Inferior parietal cortex (tissue), 1 donor: Measurements from ENCODE around the gene IQCE.
"Not testable (repeated sequence)": the region's sequence is repeated elsewhere in the genome, so short reads cannot be mapped to it uniquely, and the experiment has no call there.

Experiments
- DNase-seq: peaks from one replicate; pipeline ENCODE4 v3.0.0-alpha.2; 2016; ENCODE audit errors: extremely low spot score

The IQCE gene

GRCh38 chr7:2553831-2554581 is 4.8 kb upstream of the IQCE start:
- DNase-seq, result no peak

DNA sequence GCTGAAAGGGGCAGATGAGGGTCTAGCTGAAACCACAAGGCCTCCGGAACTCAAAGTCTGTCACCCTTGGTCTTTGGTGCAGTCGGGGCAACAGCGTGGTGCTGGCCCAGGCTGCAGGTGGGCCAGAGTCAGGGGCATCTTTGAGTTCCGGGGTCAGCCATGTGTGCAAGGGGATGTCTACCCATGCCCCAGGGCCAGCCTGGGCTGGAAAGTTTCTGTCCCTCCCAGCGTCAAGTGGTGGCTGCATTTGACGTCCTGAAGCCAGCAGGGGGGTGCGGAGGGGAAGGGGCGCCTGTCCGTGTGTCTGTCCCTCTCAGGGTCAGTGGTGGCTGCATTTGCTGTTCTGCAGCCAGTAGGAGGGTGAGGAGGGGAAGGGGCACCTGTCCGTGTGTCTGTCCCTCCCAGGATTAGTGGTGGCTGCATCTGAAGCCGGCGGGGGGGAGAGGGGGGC is 4.1 kb upstream of the IQCE start:
- no peak for DNase-seq

DNA sequence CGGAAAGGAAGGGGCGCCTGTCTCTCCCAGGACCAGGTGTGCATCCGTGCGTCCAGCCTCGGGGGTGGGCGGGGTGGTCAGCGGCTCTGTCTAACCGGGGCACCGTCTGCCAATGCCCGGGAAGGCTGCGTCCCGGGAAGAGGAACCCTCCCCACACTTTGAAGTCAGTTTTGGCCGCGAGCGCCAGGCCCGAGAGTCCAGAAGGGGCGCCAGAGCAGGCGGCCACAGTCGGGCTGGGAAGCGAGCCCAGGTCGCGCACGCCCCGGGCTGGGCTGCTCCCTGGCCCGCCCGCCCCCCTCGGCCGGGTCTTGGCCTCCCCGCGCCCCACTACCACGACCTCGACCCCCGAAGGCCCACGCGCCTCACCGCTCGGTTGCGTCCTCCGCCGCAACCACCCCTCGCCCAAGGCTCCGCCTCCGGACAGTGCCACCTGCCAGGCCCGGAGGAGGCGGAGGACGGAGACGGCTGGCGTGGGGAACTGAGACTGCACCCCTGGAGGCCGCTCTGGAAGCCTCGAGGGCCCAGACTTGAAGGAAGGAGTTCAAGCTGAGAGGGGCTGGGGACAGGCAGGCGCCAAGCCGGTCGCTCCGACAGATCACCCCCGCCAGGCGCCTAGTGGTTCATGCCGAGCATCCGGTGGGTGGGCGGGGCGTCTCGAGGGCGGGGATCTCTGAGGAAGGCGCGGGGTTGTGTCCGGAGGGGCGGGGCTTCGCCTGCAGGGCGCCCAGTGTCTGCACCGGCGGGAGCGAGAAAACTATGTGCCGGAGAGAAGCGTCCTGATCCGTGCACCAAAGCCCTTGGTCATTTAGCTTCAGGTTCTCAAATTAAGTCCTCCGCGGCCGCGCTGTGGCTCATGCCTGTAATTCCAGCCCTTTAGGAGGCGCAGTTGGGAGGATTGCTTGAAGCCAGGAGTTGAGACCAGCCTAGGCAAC is 3.4 kb upstream of the IQCE start, which contains the start of gene BRAT1:
Gene BRAT1 (minus strand): TSS at position 404 of the 932 bp plus-strand sequence. CDS start 1,093 bp downstream, outside the sequence.
- peak; percentile 77 for DNase-seq

GRCh38 chr7:2559283-2559950 is 638 bp downstream of the IQCE start:
- no peak for DNase-seq

DNA sequence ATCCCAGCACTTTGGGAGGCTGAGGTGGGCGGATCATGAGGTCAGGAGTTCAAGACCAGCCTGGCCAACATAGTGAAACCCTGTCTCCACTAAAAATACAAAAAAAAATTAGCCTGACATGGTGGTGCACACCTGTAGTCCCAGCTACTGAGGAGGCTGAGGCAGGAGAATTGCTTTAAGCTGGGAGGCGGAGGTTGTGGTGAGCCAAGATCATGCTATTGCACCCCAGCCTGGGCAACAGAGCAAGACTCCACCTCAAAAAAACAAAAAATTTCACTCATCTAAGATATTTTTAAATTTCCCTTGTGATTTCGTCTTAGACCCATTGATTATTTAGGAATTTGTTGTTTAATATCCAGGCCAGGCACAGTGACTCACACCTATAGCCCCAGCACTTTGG is 5.2 kb downstream of the IQCE start:
- not testable (repeated sequence) for DNase-seq

DNA sequence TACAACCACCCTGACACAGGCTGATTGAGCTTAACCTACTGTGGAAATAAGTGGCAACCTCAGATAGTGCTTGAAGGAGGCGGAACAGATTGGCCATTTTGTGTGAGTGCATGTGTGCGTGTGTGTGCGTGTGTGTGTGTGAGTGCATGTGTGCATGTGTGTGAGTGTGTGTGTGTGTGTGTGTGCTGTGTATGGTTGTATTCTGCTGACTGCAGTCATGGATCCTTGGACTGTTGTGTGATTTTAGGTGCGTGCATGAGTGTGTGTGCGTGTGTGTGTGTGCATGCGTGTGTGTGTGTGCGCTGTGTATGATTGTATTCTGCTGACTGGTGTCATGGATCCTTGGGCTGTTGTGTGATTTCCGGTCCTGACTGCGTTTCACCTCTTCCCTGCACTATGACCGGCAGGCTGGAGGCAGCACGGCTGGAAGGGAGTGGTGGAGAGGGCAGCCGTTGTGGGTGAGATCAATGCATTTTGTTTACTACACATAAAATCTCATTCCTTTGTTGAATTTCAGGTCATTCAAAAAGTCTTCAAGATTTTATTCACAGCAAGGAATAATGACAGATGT is 6.3 kb downstream of the IQCE start:
- DNase-seq, result no peak

GRCh38 chr7:2566348-2566889 is 7.6 kb downstream of the IQCE start:
- no peak for DNase-seq

GRCh38 chr7:2566890-2567678 is 8.3 kb downstream of the IQCE start:
- no peak for DNase-seq

DNA sequence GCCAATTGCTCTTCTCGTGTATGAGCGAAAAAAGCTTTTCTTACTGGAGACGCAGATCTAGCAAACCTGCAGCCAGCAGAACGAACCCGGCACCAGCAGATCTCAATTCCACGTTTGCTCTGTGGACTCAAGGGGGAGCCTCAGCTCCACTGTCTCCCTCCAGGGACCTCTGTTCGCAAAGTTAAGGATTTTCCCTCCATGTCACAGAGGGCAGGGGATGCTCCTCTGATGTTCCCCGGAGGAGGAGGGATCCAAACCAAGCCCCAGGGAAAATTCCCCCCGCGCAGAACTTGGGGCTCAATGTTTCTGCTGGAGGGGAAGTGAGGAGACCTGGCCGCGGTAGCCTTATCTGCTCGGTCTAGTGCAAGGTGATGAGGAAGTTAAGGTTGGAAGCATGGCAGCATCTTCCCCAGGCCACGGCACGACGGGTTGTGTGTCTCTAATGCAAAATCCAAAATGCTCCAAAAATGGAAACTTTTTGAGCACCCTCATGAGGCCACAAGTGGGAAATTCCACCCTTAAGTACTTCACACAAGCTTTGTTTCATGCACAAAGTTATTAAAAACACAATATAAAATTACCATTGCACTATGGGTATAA is 9.0 kb downstream of the IQCE start:
- peak; percentile 51 for DNase-seq

GRCh38 chr7:2568521-2569223 is 9.9 kb downstream of the IQCE start:
- no peak for DNase-seq

DNA sequence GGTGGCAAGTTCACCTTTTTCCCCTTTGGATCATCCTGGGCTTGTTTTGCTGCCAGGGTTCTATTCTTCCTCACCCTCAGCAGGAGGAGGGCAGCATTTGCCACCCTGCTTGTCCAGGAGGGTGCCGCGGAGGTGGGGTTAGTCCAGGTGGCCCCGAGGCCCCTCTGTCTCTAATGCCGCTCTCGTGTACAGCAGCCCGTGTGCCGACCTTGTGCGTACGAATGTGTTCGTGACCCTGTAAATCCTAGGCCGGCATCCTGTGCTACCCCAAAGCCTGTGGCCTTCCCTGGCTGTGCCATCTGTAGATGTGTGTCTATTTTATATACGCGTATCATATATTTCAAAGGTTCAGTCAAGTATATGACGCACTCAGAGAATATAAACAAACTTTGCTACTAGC is 10.6 kb downstream of the IQCE start:
- no peak for DNase-seq

GRCh38 chr7:2570021-2570420 is 11.2 kb downstream of the IQCE start:
- DNase-seq, result no peak

DNA sequence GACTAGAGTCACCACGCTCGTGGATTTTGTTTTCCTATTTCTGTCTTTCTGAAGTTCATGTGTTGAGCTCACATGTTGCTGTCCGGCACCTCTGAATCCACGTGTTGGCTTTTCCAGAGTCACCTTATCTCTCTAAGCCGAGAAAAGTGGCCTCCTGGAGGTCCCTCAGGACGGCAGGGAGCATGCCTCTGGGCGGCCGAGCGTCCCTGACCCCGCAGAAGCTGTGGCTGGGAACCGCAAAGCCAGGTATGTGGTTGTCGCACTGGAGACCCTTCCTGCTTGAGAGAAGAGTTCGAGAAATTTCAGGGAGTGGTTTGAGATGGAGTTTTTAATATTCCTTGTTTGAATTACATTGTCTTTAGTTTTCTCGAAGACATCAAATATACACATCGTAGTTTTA is 12.6 kb downstream of the IQCE start:
- DNase-seq, result no peak

- DNase-seq, result no peak
Observed at GRCh38 chr7:2572101-2572842, 13.5 kb downstream of the IQCE start.

DNA sequence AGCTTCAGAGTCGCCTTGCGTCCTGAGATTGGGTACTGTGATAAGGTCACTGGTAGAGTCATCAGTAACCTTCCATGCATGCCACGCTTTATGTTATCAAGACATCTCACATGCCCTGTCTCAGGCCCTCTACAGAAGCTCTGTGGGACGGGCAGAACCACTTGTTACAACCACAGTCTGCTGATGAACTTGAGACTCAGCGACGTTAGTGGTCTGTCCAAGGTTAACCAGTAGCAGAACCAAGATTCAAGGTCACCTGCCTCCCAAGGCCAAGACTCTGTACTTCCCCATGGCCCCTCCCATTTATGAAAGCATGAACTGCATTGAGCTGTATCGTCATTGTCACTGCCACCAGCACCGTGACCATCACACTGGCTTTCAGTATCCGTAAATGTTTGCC is 15.0 kb downstream of the IQCE start:
- DNase-seq, result no peak

DNA sequence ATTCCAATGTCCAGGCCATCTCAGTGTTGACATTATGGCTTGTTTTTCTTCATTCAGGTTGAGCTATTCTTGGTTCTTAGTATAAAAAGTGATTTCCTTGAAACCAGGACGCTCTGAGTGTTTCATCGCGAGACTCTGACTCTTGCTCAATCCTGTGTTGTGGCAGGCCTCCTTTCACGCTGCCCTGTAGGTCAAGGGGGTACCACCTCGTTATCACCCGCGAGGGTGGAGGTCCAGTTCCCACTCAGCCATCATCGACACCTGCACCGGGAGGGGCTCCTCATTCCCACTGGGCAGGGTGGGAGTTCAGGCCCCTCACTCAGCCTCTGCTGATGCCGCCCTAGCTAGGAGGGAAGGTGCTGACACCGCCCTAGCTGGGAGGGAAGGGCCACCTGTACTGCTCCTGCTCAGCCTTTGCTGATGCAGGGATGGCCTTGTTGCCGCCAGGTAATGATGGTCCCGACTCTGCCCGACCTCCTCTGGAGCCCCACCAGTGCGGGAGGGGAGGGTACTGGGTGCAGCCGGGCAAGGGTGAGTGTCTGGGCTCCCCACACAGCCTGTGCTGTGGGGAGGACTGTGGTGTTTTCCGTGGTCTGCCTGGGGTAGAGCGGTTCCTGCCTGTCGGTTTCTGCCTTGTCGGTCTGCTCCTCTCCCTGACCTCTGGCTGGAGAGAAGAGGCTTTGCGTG is 16.4 kb downstream of the IQCE start:
- DNase-seq, result no peak

DNA sequence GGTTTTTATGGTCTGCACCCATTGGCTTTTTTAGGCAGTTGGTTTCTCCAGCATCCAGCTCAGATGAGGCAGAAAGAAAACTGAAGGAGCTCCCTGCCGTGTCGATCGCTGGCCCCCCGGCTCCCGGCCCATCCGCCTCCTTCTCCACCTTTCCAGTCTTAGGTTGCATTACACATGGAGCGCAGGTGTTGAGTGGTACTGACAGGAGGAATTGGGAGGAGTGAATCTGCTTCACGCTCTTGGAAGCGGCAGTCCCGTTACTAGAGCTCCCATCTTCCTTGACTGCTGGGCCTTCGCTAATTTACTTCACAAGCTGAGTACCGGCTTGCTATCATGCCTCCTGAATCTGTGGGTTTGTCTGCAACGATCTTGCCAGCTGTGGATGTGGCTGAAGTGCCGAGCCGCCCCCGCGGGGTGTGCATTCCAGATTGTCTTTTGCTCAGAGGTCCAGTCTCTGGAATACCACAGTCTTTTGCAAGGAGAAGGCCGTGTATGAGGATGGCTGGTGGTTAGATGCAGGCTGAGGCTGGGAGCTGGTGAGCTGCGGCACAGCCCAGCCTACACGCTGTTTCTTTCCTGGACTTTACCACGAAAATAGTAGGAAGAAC is 17.1 kb downstream of the IQCE start:
- DNase-seq, result no peak
